Thymus (tissue), 14 donors: Measurements from ENCODE around the gene ITGB1BP2. TPM values are rescaled to one million over a fixed set of nuclear protein-coding genes. Genes with fewer than 3 reads are reported as not detected.
A peak's percentile ranks its signal among the peaks of the same experiment; 100 is the strongest.
"Not testable (repeated sequence)": the region's sequence is repeated elsewhere in the genome, so short reads cannot be mapped to it uniquely, and the experiment has no call there.

ENCODE experiments used
- DNase-seq, 9 donors: peaks; one replicate each; pipeline ENCODE4 v3.0.0-alpha.2; 2013; ENCODE audit warnings: low spot score in 9 of 9, low read depth in 6 of 9, missing footprints in 1 of 9
- H3K27ac ChIP-seq, 2 donors: one replicate each; pipeline ENCODE4 v1.5.1; 2013; ENCODE audit warnings: control low read depth in 1 of 2, low read depth in 1 of 2, low read length in 1 of 2, mild to moderate bottlenecking in 1 of 2, moderate library complexity in 1 of 2
- H3K27me3 ChIP-seq, 2 donors: one replicate each; pipeline ENCODE4 v1.5.1; 2013; ENCODE audit warnings: low read length in 1 of 2; ENCODE audit not compliant: control insufficient read depth in 2 of 2, insufficient read depth in 1 of 2
- H3K36me3 ChIP-seq, 2 donors: one replicate each; pipeline ENCODE4 v1.5.1; 2013; ENCODE audit warnings: low read length in 1 of 2, mild to moderate bottlenecking in 1 of 2, moderate library complexity in 1 of 2; ENCODE audit not compliant: control insufficient read depth in 2 of 2, insufficient read depth in 2 of 2
- H3K4me1 ChIP-seq, 2 donors: one replicate each; pipeline ENCODE4 v1.5.1; 2013; ENCODE audit warnings: low read length in 2 of 2; ENCODE audit not compliant: control insufficient read depth in 2 of 2, insufficient read depth in 2 of 2
- H3K4me3 ChIP-seq, 2 donors: one replicate each; pipeline ENCODE4 v1.5.1; 2013; ENCODE audit warnings: low read length in 2 of 2, control low read depth in 1 of 2, mild to moderate bottlenecking in 1 of 2
- H3K9me3 ChIP-seq, 2 donors: one replicate each; pipeline ENCODE4 v1.5.1; 2013; ENCODE audit warnings: low read length in 1 of 2, mild to moderate bottlenecking in 1 of 2; ENCODE audit not compliant: control insufficient read depth in 2 of 2, insufficient read depth in 1 of 2
- WGBS: extraction: QIAGEN DNeasy Blood & Tissue Kit; methylation state at CpG from one replicate; pipeline ENCODE4 v1.1.7; 2013; 5-methylcytosine and 5-hydroxymethylcytosine counted together
- long read RNA-seq, 10 donors: transcript quantifications; one replicate each; lab custom pipeline, GENCODE V29; 2026
- polyA plus RNA-seq: library from polyadenylated mRNA; stranded (reverse); fragments of 200-250 nt; gene quantifications from one replicate; pipeline ENCODE4 v1.2.3, GENCODE V29; 2013
- total RNA-seq: library from RNA; stranded (reverse); fragments of 120-200 nt; gene quantifications from one replicate; pipeline ENCODE4 v1.2.4, GENCODE V29; 2013
- donor health status: healthy.

Gene ITGB1BP2
- total RNA-seq (1.4 TPM), polyA plus RNA-seq (5.7 TPM)
- long read RNA-seq, donor 1 = 0 reads
- long read RNA-seq, donor 2, partial matches to known transcripts = 0 of 3 reads
- long read RNA-seq, donor 2, other reads (novel, unspliced or antisense) = 0 of 3 reads
- long read RNA-seq, donor 3 = 0 reads
- long read RNA-seq, donor 4 = 0 reads
- long read RNA-seq, donor 5 = 0 reads
- long read RNA-seq, donor 6 = 0 reads
- long read RNA-seq, donor 7, partial matches to known transcripts = 0 of 1 reads
- long read RNA-seq, donor 7, other reads (novel, unspliced or antisense) = 0 of 1 reads
- long read RNA-seq, donor 8, partial matches to known transcripts = 0 of 1 reads
- long read RNA-seq, donor 8, other reads (novel, unspliced or antisense) = 0 of 1 reads
- long read RNA-seq, donor 9 = 0 reads
- long read RNA-seq, donor 10 = 0 reads

- H3K36me3 ChIP-seq = peaks cover 23 to 75% of the 10 kb centered on the region in 2 donors
- H3K27me3 ChIP-seq = no peaks in the 10 kb centered on the region
- DNase-seq = no peak
- no peak within 1 kb of the TSS for H3K27ac ChIP-seq
- H3K9me3 ChIP-seq = no peaks in the 10 kb centered on the region
- no peaks in the 10 kb centered on the region for H3K4me1 ChIP-seq
- WGBS = 91% methylated on average over 10 of the region's 10 CpGs
- no peak within 1 kb of the TSS for H3K4me3 ChIP-seq
These were observed at the start of gene ITGB1BP2 for GRCh38 chrX:71301195-71301924. Gene ITGB1BP2 (plus strand): TSS chrX:71301750. CDS start chrX:71301807, 57 bp downstream.

GRCh38 chrX:71252221-71252620 is 49.3 kb upstream of the ITGB1BP2 start:
- peaks cover 28 to 32% of the 10 kb centered on the region in 2 donors for H3K36me3 ChIP-seq
- DNase-seq = no peak
- H3K27me3 ChIP-seq = no peaks in the 10 kb centered on the region
- no peaks in the 10 kb centered on the region for H3K9me3 ChIP-seq
- H3K4me1 ChIP-seq = peaks cover 13 to 29% of the 10 kb centered on the region in 2 donors
- 45% methylated on average over 2 of the region's 2 CpGs for WGBS
- no peak overlapping the region for H3K27ac ChIP-seq
- H3K4me3 ChIP-seq = peak overlapping the region in 1 of 2 donors; percentile 77

- peak in 2 of 9 donors; percentile 13 to 20 for DNase-seq
- Histone ChIP-seq H3K36me3 (peaks cover 16 to 20% of the 10 kb centered on the region in 2 donors), H3K27ac (peak overlapping the region; percentile 83 to 95), H3K9me3 (no peaks in the 10 kb centered on the region), H3K27me3 (no peaks in the 10 kb centered on the region), H3K4me1 (peaks cover 13 to 29% of the 10 kb centered on the region in 2 donors), H3K4me3 (peak overlapping the region; percentile 72 to 77)
- WGBS = under 1% methylated on average over 35 of the region's 35 CpGs
These were observed 48.1 kb upstream of the ITGB1BP2 start for GRCh38 chrX:71253253-71254091.

GRCh38 chrX:71254092-71254963 is 47.2 kb upstream of the ITGB1BP2 start, which contains the start of gene ZMYM3:
Gene ZMYM3 (minus strand): TSS chrX:71254140. CDS start chrX:71253255, 885 bp downstream.
- H3K4me1 ChIP-seq = peaks cover 13 to 29% of the 10 kb centered on the region in 2 donors
- H3K27ac ChIP-seq = peak within 1 kb of the TSS; percentile 88 to 95
- H3K9me3 ChIP-seq = no peaks in the 10 kb centered on the region
- H3K4me3 ChIP-seq = peak within 1 kb of the TSS; percentile 72 to 77
- peaks cover 10 to 13% of the 10 kb centered on the region in 2 donors for H3K36me3 ChIP-seq
- H3K27me3 ChIP-seq = no peaks in the 10 kb centered on the region
- DNase-seq = peak in 8 of 9 donors; percentile 56 to 91 (median 78)
- WGBS = under 1% methylated on average over 54 of the region's 54 CpGs

GRCh38 chrX:71256051-71256450 is 45.5 kb upstream of the ITGB1BP2 start:
- H3K9me3 ChIP-seq = no peaks in the 10 kb centered on the region
- WGBS = 96% methylated on average over 6 of the region's 6 CpGs
- no peak for DNase-seq
- no peak overlapping the region for H3K27ac ChIP-seq
- no peaks in the 10 kb centered on the region for H3K27me3 ChIP-seq
- no peaks in the 10 kb centered on the region for H3K36me3 ChIP-seq
- no peak overlapping the region for H3K4me3 ChIP-seq
- peaks cover 13 to 27% of the 10 kb centered on the region in 2 donors for H3K4me1 ChIP-seq

GRCh38 chrX:71256856-71257255 is 44.7 kb upstream of the ITGB1BP2 start:
- WGBS = over 99% methylated on average over 4 of the region's 4 CpGs

GRCh38 chrX:71268624-71269023 is 32.9 kb upstream of the ITGB1BP2 start:
- not testable (repeated sequence) for H3K9me3 ChIP-seq, H3K4me1 ChIP-seq, H3K36me3 ChIP-seq, H3K4me3 ChIP-seq, H3K27ac ChIP-seq, DNase-seq, H3K27me3 ChIP-seq

More at GRCh38 chrX:71256856-71257255, 44.7 kb upstream of the ITGB1BP2 start:
- DNase-seq = no peak
- Histone ChIP-seq H3K27me3 (no peaks in the 10 kb centered on the region), H3K4me1 (peaks cover 12 to 19% of the 10 kb centered on the region in 2 donors), H3K27ac (no peak overlapping the region), H3K4me3 (no peak overlapping the region), H3K36me3 (no peaks in the 10 kb centered on the region), H3K9me3 (no peaks in the 10 kb centered on the region)

- no peaks in the 10 kb centered on the region for H3K27me3 ChIP-seq
- H3K4me3 ChIP-seq = no peak overlapping the region
- no peaks in the 10 kb centered on the region for H3K9me3 ChIP-seq
- H3K4me1 ChIP-seq = no peaks in the 10 kb centered on the region
- no peaks in the 10 kb centered on the region for H3K36me3 ChIP-seq
- DNase-seq = no peak
- H3K27ac ChIP-seq = no peak overlapping the region
- WGBS = 96% methylated on average over 19 of the region's 19 CpGs
These were observed 31.7 kb upstream of the ITGB1BP2 start for GRCh38 chrX:71269801-71270395.
